PFSK-1 (cell line): ENCODE results near the gene ST3GAL2.

Source experiments
- REST ChIP-seq, 2 experiments: IDR thresholded peaks; 2 replicates each; pipeline versions ENCODE4 v1.6.1 to v1.8.0; 2011 to 2012; ENCODE audit warnings: low read depth in 2 of 2, low read length in 2 of 2, control low read depth in 1 of 2, inconsistent platforms in 1 of 2, mild to moderate bottlenecking in 1 of 2, moderate library complexity in 1 of 2; ENCODE audit not compliant: insufficient read depth in 1 of 2
- SIN3A ChIP-seq: IDR thresholded peaks from 2 replicates; pipeline ENCODE4 v1.6.1; 2012; ENCODE audit warnings: mild to moderate bottlenecking, low read length, moderate library complexity, borderline replicate concordance; ENCODE audit not compliant: insufficient read depth
- TAF1 ChIP-seq: IDR thresholded peaks from 2 replicates; pipeline ENCODE4 v1.6.1; 2012; ENCODE audit warnings: low read length, control low read depth, borderline replicate concordance; ENCODE audit not compliant: insufficient read depth

GRCh38 chr16:70470141-70470926, 31.4 kb upstream of the ST3GAL2 start:
- TF ChIP-seq SIN3A: no peak
- no peak for TF ChIP-seq TAF1
- TF ChIP-seq REST (IDR thresholded peaks at IDR 0.05; ENCODE audit: insufficient read depth in 1 of 2, low read depth in 2 of 2, low read length in 2 of 2): no peak
